ENCODE measurements around the gene RELB. TPM values are rescaled to one million over a fixed set of nuclear protein-coding genes. Genes with fewer than 3 reads are reported as not detected.

Gene RELB
- total and polyA plus RNA-seq, 10 of the 15 experiments (the other 5 are each of a cell fraction or from before 2014, with no cell fraction given), result 0.66 to 43.8 (median 12.8) TPM

GRCh38 chr19:45041125-45041524, 39.9 kb downstream of the RELB start (continued):
- TF ChIP-seq ATF2 (IDR thresholded peaks at IDR 0.05; ENCODE audit: low read length) (no peak), RELA (IDR thresholded peaks at IDR 0.05; ENCODE audit: borderline replicate concordance, partially characterized antibody) (no peak), HDGF (IDR thresholded peaks at IDR 0.05) (no peak), STAT1 (conservative IDR thresholded peaks at IDR 0.05) (no peak), SMAD1 (IDR thresholded peaks at IDR 0.05; ENCODE audit: low read depth, partially characterized antibody) (no peak), POLR2AphosphoS5 (IDR thresholded peaks at IDR 0.05; ENCODE audit: low read length) (no peak), ZZZ3 (IDR thresholded peaks at IDR 0.05; ENCODE audit: control insufficient read depth, insufficient read length, low read depth) (no peak), CHD1 (IDR thresholded peaks at IDR 0.05; ENCODE audit: low read depth, low read length) (no peak), IKZF1 (conservative IDR thresholded peaks at IDR 0.05) (peak; percentile 42; the same call in 1 of the 2 replicates), MLLT1 (IDR thresholded peaks at IDR 0.05) (0 out of 2 replicates have a peak, but pooled peaks have one; percentile 21), NFYB (IDR thresholded peaks at IDR 0.05; ENCODE audit: insufficient read depth, low read depth, low read length) (no peak), SPI1 (IDR thresholded peaks at IDR 0.05; ENCODE audit: borderline replicate concordance, insufficient read depth, low read depth, low read length) (peak; percentile 58; the same call in 1 of the 2 replicates), ATF7 (IDR thresholded peaks at IDR 0.05; ENCODE audit: low read depth) (no peak), IKZF2 (IDR thresholded peaks at IDR 0.05) (peak; percentile 35 to 37; a peak in 2 of 4 replicates), KLF5 (IDR thresholded peaks at IDR 0.05; ENCODE audit: partially characterized antibody) (no peak), SREBF2 (IDR thresholded peaks at IDR 0.05; ENCODE audit: low read length) (no peak), TCF7 (IDR thresholded peaks at IDR 0.05; ENCODE audit: borderline replicate concordance) (no peak), ZNF24 (IDR thresholded peaks at IDR 0.05) (no peak), IRF4 (IDR thresholded peaks at IDR 0.05; ENCODE audit: low read depth, low read length) (no peak), SIX5 (IDR thresholded peaks at IDR 0.05; ENCODE audit: low read depth, low read length, severe bottlenecking) (no peak), HDAC6 (IDR thresholded peaks at IDR 0.05; ENCODE audit: unreplicated experiment) (no peak), TCF3 (IDR thresholded peaks at IDR 0.05; ENCODE audit: borderline replicate concordance, insufficient read depth, low read depth, low read length) (no peak), CUX1 (IDR thresholded peaks at IDR 0.05; ENCODE audit: insufficient replicate concordance, low read depth, low read length) (no peak), EED (IDR thresholded peaks at IDR 0.05; ENCODE audit: low read depth) (no peak), NRF1 (conservative IDR thresholded peaks at IDR 0.05; ENCODE audit: low read depth, low read length) (no peak), ZNF622 (IDR thresholded peaks at IDR 0.05) (no peak), RUNX3 (IDR thresholded peaks at IDR 0.05; ENCODE audit: low read length) (peak; percentile 71)
